ENCODE measurements around the gene PTBP2.

PTBP2 gene

GRCh38 chr1:96721416-96722160 lies at the start of gene PTBP2:
Gene PTBP2 (plus strand): TSS chr1:96721784. CDS start chr1:96721865, 81 bp downstream.
- peak; percentile 83 for DNase-seq

- no peak for DNase-seq
These were observed 46.7 kb upstream of the PTBP2 start for GRCh38 chr1:96674915-96675314.

GRCh38 chr1:96682056-96682455 lies 39.5 kb upstream of the PTBP2 start:
- DNase-seq = no peak

- DNase-seq = no peak
These were observed 37.7 kb upstream of the PTBP2 start for GRCh38 chr1:96683931-96684330.

- no peak for DNase-seq
These were observed 36.8 kb upstream of the PTBP2 start for GRCh38 chr1:96684744-96685143.

- peak; percentile 20 for DNase-seq
These were observed 32.8 kb upstream of the PTBP2 start for GRCh38 chr1:96688767-96689166.

GRCh38 chr1:96695954-96696353 lies 25.6 kb upstream of the PTBP2 start:
- DNase-seq = no peak

GRCh38 chr1:96698342-96698983 lies 23.1 kb upstream of the PTBP2 start:
- no peak for DNase-seq

GRCh38 chr1:96703186-96703585 lies 18.4 kb upstream of the PTBP2 start:
- no peak for DNase-seq

GRCh38 chr1:96707023-96707422 lies 14.6 kb upstream of the PTBP2 start:
- no peak for DNase-seq

- DNase-seq = no peak
These were observed 13.1 kb upstream of the PTBP2 start for GRCh38 chr1:96708482-96708881.

GRCh38 chr1:96710708-96711477 lies 10.7 kb upstream of the PTBP2 start:
- DNase-seq = no peak

- no peak for DNase-seq
These were observed 7.9 kb upstream of the PTBP2 start for GRCh38 chr1:96713649-96714048.

GRCh38 chr1:96714881-96715280 lies 6.7 kb upstream of the PTBP2 start:
- DNase-seq = peak; percentile 8

- DNase-seq = no peak
These were observed 6.1 kb upstream of the PTBP2 start for GRCh38 chr1:96715482-96715881.

- peak; percentile 59 for DNase-seq
These were observed 550 bp upstream of the PTBP2 start for GRCh38 chr1:96721053-96721415.

GRCh38 chr1:96722161-96722922 lies 758 bp downstream of the PTBP2 start:
- DNase-seq = peak; percentile 90

- peak; percentile 53 for DNase-seq
These were observed 1.4 kb downstream of the PTBP2 start for GRCh38 chr1:96722958-96723357.

- no peak for DNase-seq
These were observed 1.8 kb downstream of the PTBP2 start for GRCh38 chr1:96723377-96723776.

- DNase-seq = no peak
These were observed 2.4 kb downstream of the PTBP2 start for GRCh38 chr1:96723936-96724335.

GRCh38 chr1:96727860-96728259 lies 6.3 kb downstream of the PTBP2 start:
- DNase-seq = no peak

GRCh38 chr1:96730574-96731298 lies 9.2 kb downstream of the PTBP2 start:
- no peak for DNase-seq

Data from midbrain (tissue), 1 donor.